Neural crest cell (in vitro differentiated cells): ENCODE measurements around the gene AATK. TPM values are rescaled to one million over a fixed set of nuclear protein-coding genes. Genes with fewer than 3 reads are reported as not detected.

Experiments
- DNase-seq: peaks from one replicate; pipeline ENCODE4 v3.0.0; 2021; ENCODE audit warnings: low read depth, mixed read lengths, low spot score
- H3K27ac Mint-ChIP-seq: one replicate; pipeline ENCODE4 v1.8.0; 2021; ENCODE audit warnings: mild to moderate bottlenecking, mixed read lengths; ENCODE audit not compliant: unreplicated experiment
- H3K27me3 Mint-ChIP-seq: 2 replicates; pipeline ENCODE4 v1.8.0; 2021; ENCODE audit warnings: low read depth, mild to moderate bottlenecking, mixed read lengths
- H3K36me3 Mint-ChIP-seq: 2 replicates; pipeline ENCODE4 v1.8.0; 2021; ENCODE audit warnings: low read depth, mild to moderate bottlenecking, mixed read lengths
- H3K4me1 Mint-ChIP-seq: 2 replicates; pipeline ENCODE4 v1.8.0; 2021; ENCODE audit warnings: mixed read lengths
- H3K4me3 Mint-ChIP-seq: one replicate; pipeline ENCODE4 v1.8.0; 2021; ENCODE audit warnings: mild to moderate bottlenecking, mixed read lengths
- H3K9me3 Mint-ChIP-seq: 2 replicates; pipeline ENCODE4 v1.8.0; 2021; ENCODE audit warnings: mixed read lengths
- total RNA-seq: library from RNA; stranded (reverse); gene quantifications from 2 replicates; pipeline ENCODE4 v1.2.1, GENCODE V29; 2021
- TF ChIP-seq, protein P1 (sequence below): fragments of 200-600 bp; sonication (generic); conservative IDR thresholded peaks from 2 replicates; pipeline ENCODE4 v1.5.0; 2021; ENCODE audit warnings: antibody characterized with exemption, mild to moderate bottlenecking

The AATK gene
- total RNA-seq, 1 donor from 2014 or later = 6.0 TPM

DNA sequence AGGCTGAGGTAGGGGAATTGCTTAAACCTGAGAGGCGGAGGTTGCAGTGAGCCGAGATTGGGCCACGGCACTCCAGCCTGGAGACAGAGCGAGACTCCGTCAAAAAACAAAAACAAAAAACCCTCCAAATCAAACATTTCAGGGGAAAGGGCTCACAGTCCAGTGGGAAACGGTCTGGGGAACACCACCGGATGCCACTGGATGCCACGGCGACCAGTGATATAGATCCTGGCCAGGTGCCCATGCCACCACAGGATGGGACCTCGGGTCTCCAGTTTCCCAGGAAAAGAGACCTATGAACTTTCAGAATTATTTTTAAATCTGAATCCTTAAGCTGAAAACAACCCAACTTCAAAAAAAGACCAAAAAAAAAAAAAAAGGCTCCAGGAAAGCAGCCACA lies 44.4 kb upstream of the AATK start:
- Mint-ChIP-seq H3K36me3 (no peaks in the 10 kb centered on the region), H3K9me3 (no peaks in the 10 kb centered on the region), H3K27ac (no peak overlapping the region), H3K4me1 (peaks cover 5% of the 10 kb centered on the region), H3K27me3 (no peaks in the 10 kb centered on the region), H3K4me3 (no peak overlapping the region)
- TF ChIP-seq, protein P1, sequence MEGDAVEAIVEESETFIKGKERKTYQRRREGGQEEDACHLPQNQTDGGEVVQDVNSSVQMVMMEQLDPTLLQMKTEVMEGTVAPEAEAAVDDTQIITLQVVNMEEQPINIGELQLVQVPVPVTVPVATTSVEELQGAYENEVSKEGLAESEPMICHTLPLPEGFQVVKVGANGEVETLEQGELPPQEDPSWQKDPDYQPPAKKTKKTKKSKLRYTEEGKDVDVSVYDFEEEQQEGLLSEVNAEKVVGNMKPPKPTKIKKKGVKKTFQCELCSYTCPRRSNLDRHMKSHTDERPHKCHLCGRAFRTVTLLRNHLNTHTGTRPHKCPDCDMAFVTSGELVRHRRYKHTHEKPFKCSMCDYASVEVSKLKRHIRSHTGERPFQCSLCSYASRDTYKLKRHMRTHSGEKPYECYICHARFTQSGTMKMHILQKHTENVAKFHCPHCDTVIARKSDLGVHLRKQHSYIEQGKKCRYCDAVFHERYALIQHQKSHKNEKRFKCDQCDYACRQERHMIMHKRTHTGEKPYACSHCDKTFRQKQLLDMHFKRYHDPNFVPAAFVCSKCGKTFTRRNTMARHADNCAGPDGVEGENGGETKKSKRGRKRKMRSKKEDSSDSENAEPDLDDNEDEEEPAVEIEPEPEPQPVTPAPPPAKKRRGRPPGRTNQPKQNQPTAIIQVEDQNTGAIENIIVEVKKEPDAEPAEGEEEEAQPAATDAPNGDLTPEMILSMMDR = no peak
- DNase-seq = no peak

DNA sequence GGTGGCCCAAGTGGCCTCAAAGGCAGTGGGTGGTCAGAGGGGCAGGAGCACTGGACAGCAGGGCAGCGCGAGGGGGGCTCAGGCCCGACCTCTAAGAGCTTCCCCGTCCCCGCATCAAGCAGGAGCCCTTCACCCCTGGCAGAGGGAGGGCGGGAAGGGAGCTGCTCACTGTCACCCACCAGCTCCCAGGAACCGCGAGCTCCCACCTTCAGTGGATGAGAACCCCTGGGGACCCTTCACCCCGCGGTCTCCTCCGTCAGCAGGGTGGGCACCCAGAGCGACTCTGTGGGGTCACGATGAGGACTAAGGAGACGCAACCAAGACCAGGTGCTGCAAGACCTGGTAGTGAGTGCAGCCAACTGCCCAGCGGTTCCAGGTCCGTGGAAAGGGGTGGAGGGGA lies 43.1 kb upstream of the AATK start:
- Mint-ChIP-seq H3K9me3 (no peaks in the 10 kb centered on the region), H3K36me3 (no peaks in the 10 kb centered on the region), H3K4me1 (peaks cover 5% of the 10 kb centered on the region), H3K27ac (no peak overlapping the region), H3K27me3 (no peaks in the 10 kb centered on the region), H3K4me3 (no peak overlapping the region)
- TF ChIP-seq, protein P1 = no peak
- DNase-seq = no peak

DNA sequence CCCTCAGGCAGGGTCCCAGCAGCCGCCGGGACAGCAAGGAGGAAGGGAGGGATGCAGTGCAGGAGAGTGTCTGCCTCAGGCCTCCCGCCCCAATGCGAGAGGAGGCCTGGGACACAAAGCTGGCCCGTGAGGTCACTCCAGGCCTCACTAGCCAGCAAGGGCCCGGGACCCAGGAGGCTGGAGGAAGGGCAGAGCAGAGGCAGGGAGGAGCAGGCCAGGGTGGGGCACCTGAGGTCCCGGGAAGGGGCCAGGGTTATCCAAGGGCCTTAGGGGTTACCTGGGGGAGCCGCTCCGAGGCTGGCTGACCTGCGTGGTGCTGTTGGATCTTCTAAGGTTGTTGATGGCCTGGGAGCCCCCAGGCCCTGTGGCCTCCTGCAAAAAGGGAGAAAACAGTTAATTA lies 42.6 kb upstream of the AATK start:
- H3K27ac Mint-ChIP-seq = no peak overlapping the region
- DNase-seq = no peak
- H3K9me3 Mint-ChIP-seq = no peaks in the 10 kb centered on the region
- no peaks in the 10 kb centered on the region for H3K36me3 Mint-ChIP-seq
- H3K4me3 Mint-ChIP-seq = no peak overlapping the region
- peaks cover 5% of the 10 kb centered on the region for H3K4me1 Mint-ChIP-seq
- no peaks in the 10 kb centered on the region for H3K27me3 Mint-ChIP-seq
- TF ChIP-seq, protein P1 = no peak

DNA sequence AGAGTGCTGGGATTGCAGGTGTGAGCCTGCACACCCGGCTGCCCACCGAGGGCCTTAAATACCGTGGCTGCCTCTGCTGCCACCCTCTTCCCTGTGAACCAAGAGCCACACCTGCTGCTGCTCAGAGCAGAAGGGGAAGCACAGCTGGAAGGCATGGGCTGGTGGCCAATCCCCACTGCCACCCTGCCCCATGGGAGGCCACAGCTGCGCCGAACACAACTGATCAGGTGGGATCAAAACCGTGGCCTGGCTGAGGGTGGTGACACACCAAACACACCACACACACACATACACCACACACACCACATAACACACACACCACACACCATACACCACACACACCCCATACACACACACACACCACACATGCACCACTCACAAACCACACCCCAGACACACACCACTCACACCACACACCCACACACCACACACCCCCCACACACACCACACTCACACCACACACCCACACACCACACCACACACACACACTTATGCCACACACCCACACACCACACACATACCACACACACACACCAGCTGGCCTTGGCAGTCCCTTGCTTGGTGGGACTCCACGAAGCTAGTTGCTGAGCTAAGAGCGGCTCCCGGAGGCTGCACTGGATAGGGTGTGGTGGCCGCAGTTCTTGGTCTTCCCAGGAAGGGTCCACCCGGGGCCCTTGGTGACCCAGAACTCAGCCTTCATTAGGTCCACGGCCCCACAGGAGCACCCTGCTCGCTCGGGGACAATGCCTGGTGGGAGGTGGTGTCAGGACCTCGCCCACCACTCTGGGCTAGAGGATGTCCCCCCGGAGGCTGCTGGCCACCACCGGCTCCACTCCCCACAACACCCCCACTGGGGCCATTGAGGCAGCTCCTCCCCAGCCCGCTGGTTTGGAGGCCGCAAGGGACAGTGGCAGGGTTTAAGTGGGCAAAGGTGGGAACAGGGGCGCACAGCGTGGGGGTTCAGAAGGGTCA lies 41.9 kb upstream of the AATK start:
- Mint-ChIP-seq H3K9me3 (no peaks in the 10 kb centered on the region), H3K4me3 (no peak overlapping the region), H3K27ac (no peak overlapping the region)

DNA sequence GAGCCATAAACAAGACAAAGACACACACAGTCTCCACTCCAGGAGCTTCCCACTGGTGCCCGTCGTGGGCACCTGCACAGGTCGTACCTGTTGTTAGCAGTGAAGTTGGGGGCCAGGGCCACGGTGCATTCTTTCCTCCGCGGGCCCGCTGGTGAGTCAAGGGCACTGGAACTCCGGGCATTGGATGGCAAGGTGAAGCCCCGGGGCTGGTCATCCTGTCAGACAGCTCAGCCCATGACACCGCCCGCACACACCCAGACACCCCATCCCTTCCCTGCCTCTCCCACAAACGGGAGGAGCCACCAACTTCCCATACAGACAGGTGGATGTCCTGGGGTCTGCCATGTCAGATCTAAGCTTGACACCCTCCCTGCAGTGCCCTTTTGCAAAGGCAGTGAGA lies 40.6 kb upstream of the AATK start:
- DNase-seq = no peak
- Mint-ChIP-seq H3K4me3 (no peak overlapping the region), H3K27me3 (no peaks in the 10 kb centered on the region), H3K9me3 (no peaks in the 10 kb centered on the region), H3K4me1 (no peaks in the 10 kb centered on the region), H3K36me3 (no peaks in the 10 kb centered on the region), H3K27ac (no peak overlapping the region)
- TF ChIP-seq, protein P1 = no peak

More for the DNA sequence above, 41.9 kb upstream of the AATK start:
- TF ChIP-seq, protein P1 = no peak
- no peaks in the 10 kb centered on the region for H3K36me3 Mint-ChIP-seq
- H3K27me3 Mint-ChIP-seq = no peaks in the 10 kb centered on the region
- no peak for DNase-seq
- H3K4me1 Mint-ChIP-seq = peaks cover 5% of the 10 kb centered on the region
